EH (cell line): ENCODE data around the gene PMPCA.
A peak's percentile ranks its signal among the peaks of the same experiment; 100 is the strongest.
"Not testable (repeated sequence)": the region's sequence is repeated elsewhere in the genome, so short reads cannot be mapped to it uniquely, and the experiment has no call there.

Source experiments
- DNase-seq: peaks from one replicate; pipeline ENCODE4 v3.0.0-alpha.2; 2015; ENCODE audit warnings: low read depth

PMPCA gene

DNA sequence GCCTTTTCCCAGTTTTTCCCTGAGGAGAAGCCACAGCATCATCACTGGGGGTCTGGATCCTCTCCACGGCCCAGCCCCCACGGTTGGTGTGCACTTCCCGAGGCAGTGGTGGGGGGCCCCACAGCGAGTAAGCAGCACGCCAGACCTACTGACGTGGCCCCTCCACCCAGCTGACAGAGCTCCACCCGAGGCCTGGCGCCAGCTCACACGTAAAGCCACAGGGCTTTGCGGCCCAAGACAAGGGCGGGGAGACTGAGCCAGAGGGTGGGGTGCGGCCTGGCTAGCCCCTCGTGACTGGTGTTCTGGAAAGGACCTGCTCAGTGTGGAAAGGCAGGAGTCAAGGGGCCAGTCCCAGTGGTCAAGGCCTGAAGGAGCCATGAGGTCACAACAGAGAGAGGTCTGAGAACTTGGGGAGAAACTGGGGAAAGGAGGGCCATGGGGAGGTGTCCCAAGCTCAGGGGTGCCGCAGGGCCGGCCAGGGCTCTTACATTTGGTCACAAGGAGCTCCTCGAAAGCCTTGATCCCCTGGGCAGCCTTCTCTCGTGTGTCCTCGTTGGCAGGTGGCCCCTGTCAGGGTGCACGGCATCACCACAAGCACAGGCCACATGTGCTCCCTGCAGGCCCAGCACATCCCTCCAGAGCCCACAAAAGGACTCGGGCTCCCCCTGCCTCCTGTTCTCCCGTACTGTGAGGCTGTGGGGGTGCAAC, 16.0 kb upstream of the PMPCA start:
- DNase-seq = no peak

- DNase-seq = no peak
Observed at GRCh38 chr9:136395020-136395340, 15.5 kb upstream of the PMPCA start.

- DNase-seq = no peak
Observed at GRCh38 chr9:136395345-136396218, 14.9 kb upstream of the PMPCA start.

DNA sequence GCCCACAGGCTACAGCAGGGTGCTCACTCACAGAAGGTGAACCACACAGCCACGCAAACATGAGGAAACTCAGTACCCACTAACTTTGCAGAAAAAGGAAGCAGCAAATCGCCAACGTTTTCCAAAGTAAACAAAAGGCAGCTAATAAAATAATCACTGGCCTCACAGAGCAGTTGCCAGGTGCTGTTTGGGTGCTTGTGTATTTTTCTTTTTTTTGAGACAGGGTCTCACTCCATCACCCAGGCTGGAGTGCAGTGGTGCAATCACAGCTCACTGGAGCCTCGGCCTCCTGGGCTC, 14.3 kb upstream of the PMPCA start:
- DNase-seq = no peak

GRCh38 chr9:136397643-136398042, 12.8 kb upstream of the PMPCA start:
- DNase-seq = no peak

DNA sequence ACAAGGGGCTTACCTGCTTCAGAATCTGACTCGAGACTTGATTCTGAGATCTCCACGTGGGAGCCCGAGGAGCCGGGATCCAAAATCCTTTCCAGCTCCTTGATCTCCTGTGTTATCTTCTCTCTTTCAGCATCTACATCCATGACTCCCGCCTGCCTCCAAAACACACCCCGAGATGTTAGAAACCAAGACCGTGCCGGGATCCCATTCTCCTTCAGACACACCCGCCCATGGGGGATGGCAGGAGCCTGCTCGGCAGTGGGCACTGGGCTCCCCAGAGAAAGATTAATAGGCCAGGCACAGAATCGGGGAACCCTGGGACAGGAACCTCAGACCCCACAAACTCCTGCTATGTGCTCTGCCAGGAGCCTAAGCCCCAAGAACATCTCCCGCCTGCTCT, 12.2 kb upstream of the PMPCA start:
- no peak for DNase-seq

- DNase-seq = peak; percentile 11
Observed at GRCh38 chr9:136399176-136400037, 11.1 kb upstream of the PMPCA start.

- DNase-seq = peak; percentile 85
Observed at GRCh38 chr9:136400038-136400834, 10.2 kb upstream of the PMPCA start, which contains the start of gene SNAPC4. TSS of gene SNAPC4 (minus strand) at chr9:136400170. CDS start at chr9:136398428, 1,742 bp downstream.

- no peak for DNase-seq
Observed at GRCh38 chr9:136401173-136401922, 9.1 kb upstream of the PMPCA start.

- DNase-seq = no peak
Observed at GRCh38 chr9:136402067-136402466, 8.4 kb upstream of the PMPCA start.

DNA sequence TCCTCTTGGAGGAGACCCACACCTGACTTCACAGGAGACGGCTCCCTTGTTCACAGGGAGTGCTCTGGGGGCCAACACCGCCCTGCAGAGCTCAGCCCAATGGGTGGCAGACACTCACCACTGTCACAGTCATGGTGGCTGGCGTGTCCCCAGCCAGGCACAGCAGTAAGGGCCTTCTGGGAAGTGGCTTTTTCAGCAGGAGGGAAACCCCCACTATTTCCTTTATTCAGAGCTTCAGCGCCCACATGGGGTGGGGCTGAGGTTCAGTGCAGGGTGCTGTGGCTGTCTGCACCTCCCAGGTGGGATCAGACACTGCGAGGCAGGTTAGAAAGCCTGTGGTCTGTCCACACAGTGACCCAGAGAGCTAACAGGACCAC, 6.9 kb upstream of the PMPCA start:
- DNase-seq = no peak

DNA sequence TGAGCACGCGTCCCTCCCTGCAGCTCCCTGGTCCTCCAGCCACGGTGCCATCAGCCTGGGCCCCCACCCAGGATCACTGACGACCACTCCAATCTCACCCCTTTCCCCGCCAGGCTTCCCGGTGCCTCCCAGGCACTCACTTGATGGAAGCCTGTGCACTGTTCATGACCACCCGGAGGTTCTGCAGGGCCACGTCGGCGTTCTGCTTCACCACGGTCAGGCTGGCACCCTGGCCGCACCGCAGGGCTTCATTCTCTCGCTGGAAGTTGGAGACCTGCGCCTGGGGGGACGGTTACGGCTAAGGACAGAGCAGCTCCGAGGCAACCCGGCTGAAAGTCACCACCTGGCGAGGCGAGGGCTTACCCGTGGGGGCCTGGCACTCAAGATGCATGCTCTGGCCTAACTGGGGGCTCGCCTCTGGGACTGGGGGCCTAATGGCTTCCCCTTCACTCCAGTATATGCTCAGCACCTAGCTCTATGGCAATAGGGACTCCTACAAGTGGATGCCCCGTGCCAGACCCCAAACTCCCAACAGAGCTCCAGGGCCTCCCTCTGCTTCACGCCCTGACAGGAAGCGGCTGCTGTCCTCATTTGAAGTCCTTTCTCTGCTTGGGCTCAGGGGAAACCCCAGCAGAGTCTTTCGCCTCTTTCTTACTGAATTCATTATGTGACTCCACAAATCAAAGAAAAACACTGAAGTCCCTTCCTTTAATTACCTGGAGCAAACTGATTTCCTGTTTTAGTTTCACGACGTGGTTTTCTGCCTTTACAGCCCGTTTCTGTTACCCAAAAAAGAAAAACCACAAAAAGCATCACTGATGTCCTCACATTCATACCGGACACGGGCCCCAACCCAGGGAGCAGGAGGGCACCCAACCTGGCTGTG, 6.3 kb upstream of the PMPCA start:
- no peak for DNase-seq

DNA sequence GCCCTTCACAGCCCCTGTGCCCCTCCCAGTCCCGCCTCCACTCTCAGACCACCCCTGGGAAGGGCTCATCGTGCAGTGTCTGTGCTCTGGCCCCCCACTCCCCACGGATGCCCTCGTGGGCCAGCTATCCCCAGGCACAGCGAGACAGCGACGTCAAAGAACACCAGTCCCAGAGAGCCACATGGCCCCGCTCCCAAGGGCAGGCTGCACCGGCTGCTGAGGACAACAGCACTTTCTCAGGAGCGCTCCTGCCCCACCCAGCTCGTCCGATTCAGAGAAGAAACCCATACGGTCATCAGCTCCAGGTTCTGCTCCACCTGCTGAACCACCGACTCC, 5.7 kb upstream of the PMPCA start:
- no peak for DNase-seq

DNA sequence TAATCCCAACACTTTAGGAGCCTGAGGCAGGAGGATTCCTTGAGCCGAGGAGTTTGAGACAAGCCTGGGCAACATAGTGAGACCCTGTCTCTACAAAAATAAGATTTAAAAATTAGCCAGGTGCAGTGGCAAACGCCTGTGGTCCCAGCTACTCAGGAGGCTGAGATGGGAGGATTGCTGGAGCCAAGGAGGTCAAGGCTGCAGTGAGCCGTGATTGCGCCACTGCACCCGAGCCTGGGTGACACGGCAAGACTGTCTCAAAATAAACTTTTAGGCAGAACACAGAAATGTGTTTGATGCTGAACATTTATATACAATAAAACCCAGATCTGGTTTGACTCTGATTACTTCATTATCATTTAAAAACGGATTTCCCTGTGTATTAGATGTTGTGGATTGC, 5.0 kb upstream of the PMPCA start:
- no peak for DNase-seq

GRCh38 chr9:136405904-136406303, 4.6 kb upstream of the PMPCA start:
- not testable (repeated sequence) for DNase-seq

- DNase-seq = not testable (repeated sequence)
Observed at GRCh38 chr9:136407061-136407460, 3.4 kb upstream of the PMPCA start.

DNA sequence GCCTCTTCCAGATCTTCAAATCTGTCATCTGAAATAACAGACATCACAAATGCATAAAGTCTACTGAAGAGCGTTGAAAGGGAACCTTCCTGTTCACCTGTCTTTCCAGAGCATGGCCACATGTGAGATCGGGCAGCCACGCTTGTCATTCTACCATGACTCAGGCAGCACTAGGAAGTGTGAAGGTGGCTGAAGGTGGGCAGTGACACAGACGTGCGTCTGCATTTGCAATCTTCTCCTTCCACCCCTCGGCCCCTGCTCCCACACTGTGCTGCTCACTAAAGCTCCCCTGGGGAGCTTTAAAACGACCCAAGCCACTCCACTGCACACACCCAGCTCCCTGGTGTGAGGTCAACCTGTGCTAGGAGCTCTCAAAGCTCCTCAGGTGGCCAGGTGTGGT, 2.5 kb upstream of the PMPCA start:
- DNase-seq = no peak

- DNase-seq = peak; percentile 58
Observed at GRCh38 chr9:136409557-136410455, 652 bp upstream of the PMPCA start.

DNA sequence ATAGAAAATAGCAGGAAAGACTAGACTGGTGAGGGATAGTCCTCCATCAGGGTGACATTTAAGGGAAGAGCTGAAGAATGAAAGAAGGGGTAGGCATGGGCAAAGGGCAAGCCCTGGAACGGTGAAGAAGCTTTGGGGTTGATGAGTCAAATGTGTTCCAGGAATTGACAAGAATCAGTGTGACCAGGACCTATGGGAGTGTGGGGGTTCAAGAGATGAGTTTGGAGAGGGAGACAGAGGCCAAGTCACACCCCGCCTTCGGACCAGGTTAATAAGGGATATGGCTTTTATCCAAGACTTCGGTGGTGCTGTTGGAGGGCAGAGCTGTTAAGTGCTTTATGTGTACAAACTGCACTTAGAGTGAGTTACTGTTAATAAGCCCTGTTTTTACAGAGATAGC, 920 bp downstream of the PMPCA start:
- no peak for DNase-seq
